ENCODE measurements around the gene CAMTA1. TPM values are rescaled to one million over a fixed set of nuclear protein-coding genes. Genes with fewer than 3 reads are reported as not detected.

Gene CAMTA1
- total and polyA plus RNA-seq, 2 experiments from 2014 or later, result 213 to 341 TPM

GRCh38 chr1:7344299-7344698 is 559.0 kb downstream of the CAMTA1 start:
- Histone ChIP-seq H3K27ac (no peak overlapping the region), H3K36me3 (no peaks in the 10 kb centered on the region), H3K27me3 (no peaks in the 10 kb centered on the region), H3K9me3 (ENCODE audit: low read depth) (no peaks in the 10 kb centered on the region), H3K4me1 (ENCODE audit: low read depth) (peaks cover 12% of the 10 kb centered on the region), H3K4me3 (no peak overlapping the region)
- no peak for DNase-seq (ENCODE audit: low read depth in 1 of 2, low spot score in 1 of 2)
- TF ChIP-seq CTCF (IDR thresholded peaks at IDR 0.05; ENCODE audit: low read depth, low read length), result no peak

GRCh38 chr1:7345516-7345915 is 560.3 kb downstream of the CAMTA1 start:
- no peak for TF ChIP-seq CTCF (IDR thresholded peaks at IDR 0.05; ENCODE audit: low read depth, low read length)
- Histone ChIP-seq H3K9me3 (ENCODE audit: low read depth) (no peaks in the 10 kb centered on the region), H3K36me3 (no peaks in the 10 kb centered on the region), H3K27me3 (no peaks in the 10 kb centered on the region), H3K27ac (no peak overlapping the region), H3K4me3 (no peak overlapping the region), H3K4me1 (ENCODE audit: low read depth) (peaks cover 12% of the 10 kb centered on the region)
- DNase-seq (ENCODE audit: low read depth in 1 of 2, low spot score in 1 of 2), result no peak

GRCh38 chr1:7346070-7346596 is 560.9 kb downstream of the CAMTA1 start:
- Histone ChIP-seq H3K36me3 (no peaks in the 10 kb centered on the region), H3K27ac (no peak overlapping the region), H3K27me3 (no peaks in the 10 kb centered on the region), H3K4me1 (ENCODE audit: low read depth) (peaks cover 12% of the 10 kb centered on the region), H3K9me3 (ENCODE audit: low read depth) (no peaks in the 10 kb centered on the region), H3K4me3 (no peak overlapping the region)
- no peak for DNase-seq (ENCODE audit: low read depth in 1 of 2, low spot score in 1 of 2)
- TF ChIP-seq CTCF (IDR thresholded peaks at IDR 0.05; ENCODE audit: low read depth, low read length), result no peak

GRCh38 chr1:7346600-7347570 is 561.6 kb downstream of the CAMTA1 start:
- no peaks in the 10 kb centered on the region for H3K9me3 ChIP-seq (ENCODE audit: low read depth)
- TF ChIP-seq CTCF (IDR thresholded peaks at IDR 0.05; ENCODE audit: low read depth, low read length), result no peak
- no peaks in the 10 kb centered on the region for H3K27me3 ChIP-seq
- peaks cover 12% of the 10 kb centered on the region for H3K4me1 ChIP-seq (ENCODE audit: low read depth)
- no peak overlapping the region for H3K4me3 ChIP-seq
- H3K27ac ChIP-seq, result peak overlapping the region; percentile 3
- DNase-seq (ENCODE audit: low read depth in 1 of 2, low spot score in 1 of 2), result no peak
- no peaks in the 10 kb centered on the region for H3K36me3 ChIP-seq

- DNase-seq (ENCODE audit: low read depth in 1 of 2, low spot score in 1 of 2), result no peak
- no peak for TF ChIP-seq CTCF (IDR thresholded peaks at IDR 0.05; ENCODE audit: low read depth, low read length)
- H3K27ac ChIP-seq, result no peak overlapping the region
- H3K4me3 ChIP-seq, result no peak overlapping the region
- H3K27me3 ChIP-seq, result no peaks in the 10 kb centered on the region
- peaks cover 12% of the 10 kb centered on the region for H3K4me1 ChIP-seq (ENCODE audit: low read depth)
- H3K9me3 ChIP-seq (ENCODE audit: low read depth), result no peaks in the 10 kb centered on the region
- H3K36me3 ChIP-seq, result no peaks in the 10 kb centered on the region
These were observed 562.8 kb downstream of the CAMTA1 start for GRCh38 chr1:7348073-7348472.

Data from cardiac muscle cell (in vitro differentiated cells and primary cell).